Glutamatergic neuron (in vitro differentiated cells): ENCODE data around the gene JCAD. TPM values are rescaled to one million over a fixed set of nuclear protein-coding genes. Genes with fewer than 3 reads are reported as not detected.
"Not testable (repeated sequence)": the region's sequence is repeated elsewhere in the genome, so short reads cannot be mapped to it uniquely, and the experiment has no call there.

Experiments used
- DNase-seq: peaks from one replicate; pipeline ENCODE4 v3.0.0; 2022
- H3K27ac Mint-ChIP-seq: one replicate; pipeline ENCODE4 v1.8.0; 2020; ENCODE audit warnings: mild to moderate bottlenecking, mixed read lengths, inconsistent platforms; ENCODE audit not compliant: unreplicated experiment
- H3K27me3 Mint-ChIP-seq: one replicate; pipeline ENCODE4 v1.8.0; 2020; ENCODE audit warnings: mild to moderate bottlenecking, moderate library complexity, mixed read lengths, inconsistent platforms; ENCODE audit not compliant: unreplicated experiment
- H3K36me3 Mint-ChIP-seq: one replicate; pipeline ENCODE4 v1.8.0; 2020; ENCODE audit warnings: mild to moderate bottlenecking, mixed read lengths, inconsistent platforms; ENCODE audit not compliant: unreplicated experiment
- H3K4me1 Mint-ChIP-seq: one replicate; pipeline ENCODE4 v1.8.0; 2020; ENCODE audit warnings: mild to moderate bottlenecking, low read depth, mixed read lengths, inconsistent platforms; ENCODE audit not compliant: unreplicated experiment
- H3K4me3 Mint-ChIP-seq: one replicate; pipeline ENCODE4 v1.8.0; 2020; ENCODE audit warnings: mild to moderate bottlenecking, mixed read lengths, inconsistent platforms; ENCODE audit not compliant: unreplicated experiment
- H3K9me3 Mint-ChIP-seq: one replicate; pipeline ENCODE4 v1.8.0; 2020; ENCODE audit warnings: mild to moderate bottlenecking, moderate library complexity, mixed read lengths, inconsistent platforms; ENCODE audit not compliant: unreplicated experiment
- total RNA-seq: library from RNA; stranded (reverse); fragmentation: NEBNext Ultra II Directional; extraction: Animal tissue kit (Norgen Biotek cat#: 25700); gene quantifications from one replicate; pipeline ENCODE4 v1.2.1, GENCODE V29; 2021; ENCODE audit not compliant: unreplicated experiment
- TF ChIP-seq, protein P1 (sequence below): fragments of 200-600 bp; sonication (generic); IDR thresholded peaks from one replicate; pipeline ENCODE4 v1.5.0; 2021; ENCODE audit not compliant: partially characterized antibody, unreplicated experiment

JCAD gene
- total RNA-seq, 1 donor from 2014 or later: 0.32 TPM

- Mint-ChIP-seq H3K4me1 (no peaks in the 10 kb centered on the region), H3K9me3 (no peaks in the 10 kb centered on the region), H3K36me3 (peaks cover 13% of the 10 kb centered on the region), H3K27me3 (no peaks in the 10 kb centered on the region), H3K4me3 (no peak overlapping the region), H3K27ac (no peak overlapping the region)
- no peak for DNase-seq
- TF ChIP-seq, protein P1, sequence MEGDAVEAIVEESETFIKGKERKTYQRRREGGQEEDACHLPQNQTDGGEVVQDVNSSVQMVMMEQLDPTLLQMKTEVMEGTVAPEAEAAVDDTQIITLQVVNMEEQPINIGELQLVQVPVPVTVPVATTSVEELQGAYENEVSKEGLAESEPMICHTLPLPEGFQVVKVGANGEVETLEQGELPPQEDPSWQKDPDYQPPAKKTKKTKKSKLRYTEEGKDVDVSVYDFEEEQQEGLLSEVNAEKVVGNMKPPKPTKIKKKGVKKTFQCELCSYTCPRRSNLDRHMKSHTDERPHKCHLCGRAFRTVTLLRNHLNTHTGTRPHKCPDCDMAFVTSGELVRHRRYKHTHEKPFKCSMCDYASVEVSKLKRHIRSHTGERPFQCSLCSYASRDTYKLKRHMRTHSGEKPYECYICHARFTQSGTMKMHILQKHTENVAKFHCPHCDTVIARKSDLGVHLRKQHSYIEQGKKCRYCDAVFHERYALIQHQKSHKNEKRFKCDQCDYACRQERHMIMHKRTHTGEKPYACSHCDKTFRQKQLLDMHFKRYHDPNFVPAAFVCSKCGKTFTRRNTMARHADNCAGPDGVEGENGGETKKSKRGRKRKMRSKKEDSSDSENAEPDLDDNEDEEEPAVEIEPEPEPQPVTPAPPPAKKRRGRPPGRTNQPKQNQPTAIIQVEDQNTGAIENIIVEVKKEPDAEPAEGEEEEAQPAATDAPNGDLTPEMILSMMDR: no peak
Observed at GRCh38 chr10:29981510-29981909, 77.9 kb downstream of the JCAD start.

GRCh38 chr10:29980084-29980483 is 79.3 kb downstream of the JCAD start:
- Mint-ChIP-seq H3K4me3 (no peak overlapping the region), H3K27ac (no peak overlapping the region), H3K36me3 (peaks cover 13% of the 10 kb centered on the region), H3K4me1 (no peaks in the 10 kb centered on the region), H3K9me3 (no peaks in the 10 kb centered on the region), H3K27me3 (no peaks in the 10 kb centered on the region)
- TF ChIP-seq, protein P1: no peak
- DNase-seq: no peak

- not testable (repeated sequence) for H3K4me1 Mint-ChIP-seq, H3K9me3 Mint-ChIP-seq
- peaks cover 13% of the 10 kb centered on the region for H3K36me3 Mint-ChIP-seq
Observed at GRCh38 chr10:29979421-29979779, 80.0 kb downstream of the JCAD start.

DNA sequence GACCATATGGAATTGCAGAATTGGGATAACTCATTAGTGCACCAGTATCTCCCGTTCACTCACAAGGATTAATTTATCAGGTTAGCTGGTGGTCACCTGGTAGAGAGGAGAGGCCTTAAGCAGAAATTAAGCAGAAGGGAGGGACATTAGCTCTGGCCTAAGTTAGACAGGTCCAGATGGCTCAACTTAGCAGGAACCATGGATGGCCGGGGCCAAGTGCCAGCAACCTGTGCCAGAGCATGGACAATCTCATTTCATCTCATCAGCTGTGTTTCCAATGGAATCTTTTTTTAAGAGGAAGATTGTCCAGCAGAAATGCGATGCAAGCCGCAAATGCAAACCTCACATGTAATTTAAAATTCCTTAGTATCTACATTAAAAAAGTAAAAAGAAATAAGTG is 82.2 kb downstream of the JCAD start:
- peaks cover 3% of the 10 kb centered on the region for H3K36me3 Mint-ChIP-seq
- no peak overlapping the region for H3K27ac Mint-ChIP-seq
- DNase-seq: no peak
- no peak overlapping the region for H3K4me3 Mint-ChIP-seq
- TF ChIP-seq, protein P1: no peak
- H3K27me3 Mint-ChIP-seq: no peaks in the 10 kb centered on the region
- no peaks in the 10 kb centered on the region for H3K4me1 Mint-ChIP-seq
- H3K9me3 Mint-ChIP-seq: no peaks in the 10 kb centered on the region

More at GRCh38 chr10:29979421-29979779, 80.0 kb downstream of the JCAD start:
- H3K4me3 Mint-ChIP-seq, H3K27me3 Mint-ChIP-seq, H3K27ac Mint-ChIP-seq, DNase-seq: not testable (repeated sequence)

DNA sequence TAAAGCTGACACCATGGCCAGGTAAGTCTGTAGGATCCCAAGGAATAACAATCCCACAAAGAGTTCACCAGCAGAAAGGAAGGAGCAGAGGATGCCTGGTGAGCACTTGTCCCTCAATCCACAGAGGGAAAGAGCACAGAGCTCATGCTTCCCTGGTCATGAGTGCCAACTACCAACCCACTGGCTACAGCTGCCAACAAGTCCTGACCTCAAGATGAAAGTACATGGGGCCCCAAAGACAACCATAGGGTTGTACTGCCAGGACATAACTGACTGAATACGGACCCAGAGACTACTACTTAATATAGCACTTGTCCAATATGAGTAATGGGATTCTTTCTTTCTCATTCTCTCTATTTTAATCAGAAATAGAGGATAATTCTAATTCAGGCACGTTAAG is 83.3 kb downstream of the JCAD start:
- Mint-ChIP-seq H3K27ac (no peak overlapping the region), H3K9me3 (no peaks in the 10 kb centered on the region), H3K4me3 (no peak overlapping the region), H3K27me3 (no peaks in the 10 kb centered on the region), H3K4me1 (no peaks in the 10 kb centered on the region), H3K36me3 (no peaks in the 10 kb centered on the region)
- TF ChIP-seq, protein P1: no peak
- no peak for DNase-seq

GRCh38 chr10:29974773-29975172 is 84.6 kb downstream of the JCAD start:
- no peak overlapping the region for H3K4me3 Mint-ChIP-seq
- TF ChIP-seq, protein P1: no peak
- no peak for DNase-seq
- H3K27me3 Mint-ChIP-seq: no peaks in the 10 kb centered on the region
- no peaks in the 10 kb centered on the region for H3K36me3 Mint-ChIP-seq
- no peak overlapping the region for H3K27ac Mint-ChIP-seq
- no peaks in the 10 kb centered on the region for H3K9me3 Mint-ChIP-seq
- no peaks in the 10 kb centered on the region for H3K4me1 Mint-ChIP-seq
